NB4 (cell line): ENCODE data around the gene LTBP1.
"Not testable (repeated sequence)": the region's sequence is repeated elsewhere in the genome, so short reads cannot be mapped to it uniquely, and the experiment has no call there.

Source experiments
- MYC ChIP-seq: IDR thresholded peaks from 2 replicates; pipeline ENCODE4 v1.6.1; 2011; ENCODE audit warnings: low read depth, low read length
- POLR2A ChIP-seq: IDR thresholded peaks from 2 replicates; pipeline ENCODE4 v1.6.1; 2011; ENCODE audit warnings: mild to moderate bottlenecking; ENCODE audit not compliant: insufficient read length; ENCODE audit errors: extremely low read depth
- TF ChIP-seq, protein P1 (sequence below): IDR thresholded peaks from one replicate; pipeline ENCODE4 v1.5.1; 2012; ENCODE audit warnings: low read depth, low read length
- TF ChIP-seq, protein P2 (sequence below): IDR thresholded peaks from 2 replicates; pipeline ENCODE4 v1.6.1; 2011; ENCODE audit warnings: low read depth, low read length

DNA sequence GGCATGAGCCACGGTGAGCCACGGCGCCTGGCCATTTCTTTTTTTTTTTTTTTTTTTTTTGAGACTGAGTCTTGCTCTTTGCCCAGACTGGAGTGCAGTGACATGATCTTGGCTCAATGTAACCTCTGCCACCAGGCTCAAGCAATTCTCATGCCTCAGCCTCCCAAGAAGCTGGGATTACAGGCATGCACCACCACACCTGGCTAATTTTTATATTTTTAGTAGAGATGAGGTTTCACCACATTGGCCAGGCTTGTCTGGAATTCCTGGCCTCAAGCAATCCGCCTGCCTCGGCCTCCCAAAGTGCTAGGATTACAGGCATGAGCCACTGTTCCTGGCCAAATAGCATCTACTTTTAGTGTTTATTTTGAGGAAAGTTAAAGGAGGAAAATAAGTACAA is 25.3 kb upstream of the LTBP1 start:
- TF ChIP-seq, protein P1, sequence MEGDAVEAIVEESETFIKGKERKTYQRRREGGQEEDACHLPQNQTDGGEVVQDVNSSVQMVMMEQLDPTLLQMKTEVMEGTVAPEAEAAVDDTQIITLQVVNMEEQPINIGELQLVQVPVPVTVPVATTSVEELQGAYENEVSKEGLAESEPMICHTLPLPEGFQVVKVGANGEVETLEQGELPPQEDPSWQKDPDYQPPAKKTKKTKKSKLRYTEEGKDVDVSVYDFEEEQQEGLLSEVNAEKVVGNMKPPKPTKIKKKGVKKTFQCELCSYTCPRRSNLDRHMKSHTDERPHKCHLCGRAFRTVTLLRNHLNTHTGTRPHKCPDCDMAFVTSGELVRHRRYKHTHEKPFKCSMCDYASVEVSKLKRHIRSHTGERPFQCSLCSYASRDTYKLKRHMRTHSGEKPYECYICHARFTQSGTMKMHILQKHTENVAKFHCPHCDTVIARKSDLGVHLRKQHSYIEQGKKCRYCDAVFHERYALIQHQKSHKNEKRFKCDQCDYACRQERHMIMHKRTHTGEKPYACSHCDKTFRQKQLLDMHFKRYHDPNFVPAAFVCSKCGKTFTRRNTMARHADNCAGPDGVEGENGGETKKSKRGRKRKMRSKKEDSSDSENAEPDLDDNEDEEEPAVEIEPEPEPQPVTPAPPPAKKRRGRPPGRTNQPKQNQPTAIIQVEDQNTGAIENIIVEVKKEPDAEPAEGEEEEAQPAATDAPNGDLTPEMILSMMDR = not testable (repeated sequence)
- not testable (repeated sequence) for TF ChIP-seq POLR2A, MYC
- TF ChIP-seq, protein P2, sequence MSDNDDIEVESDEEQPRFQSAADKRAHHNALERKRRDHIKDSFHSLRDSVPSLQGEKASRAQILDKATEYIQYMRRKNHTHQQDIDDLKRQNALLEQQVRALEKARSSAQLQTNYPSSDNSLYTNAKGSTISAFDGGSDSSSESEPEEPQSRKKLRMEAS = not testable (repeated sequence)
